GM21723 (cell line): Measurements from ENCODE around the gene MACROH2A1.

ENCODE experiments used
- ATAC-seq: cut with Tn5 transposase; IDR thresholded peaks from one replicate; pipeline ENCODE4 v1.9.1; 2021; ENCODE audit warnings: mild to moderate bottlenecking, moderate library complexity; ENCODE audit not compliant: unreplicated experiment

Gene MACROH2A1

DNA sequence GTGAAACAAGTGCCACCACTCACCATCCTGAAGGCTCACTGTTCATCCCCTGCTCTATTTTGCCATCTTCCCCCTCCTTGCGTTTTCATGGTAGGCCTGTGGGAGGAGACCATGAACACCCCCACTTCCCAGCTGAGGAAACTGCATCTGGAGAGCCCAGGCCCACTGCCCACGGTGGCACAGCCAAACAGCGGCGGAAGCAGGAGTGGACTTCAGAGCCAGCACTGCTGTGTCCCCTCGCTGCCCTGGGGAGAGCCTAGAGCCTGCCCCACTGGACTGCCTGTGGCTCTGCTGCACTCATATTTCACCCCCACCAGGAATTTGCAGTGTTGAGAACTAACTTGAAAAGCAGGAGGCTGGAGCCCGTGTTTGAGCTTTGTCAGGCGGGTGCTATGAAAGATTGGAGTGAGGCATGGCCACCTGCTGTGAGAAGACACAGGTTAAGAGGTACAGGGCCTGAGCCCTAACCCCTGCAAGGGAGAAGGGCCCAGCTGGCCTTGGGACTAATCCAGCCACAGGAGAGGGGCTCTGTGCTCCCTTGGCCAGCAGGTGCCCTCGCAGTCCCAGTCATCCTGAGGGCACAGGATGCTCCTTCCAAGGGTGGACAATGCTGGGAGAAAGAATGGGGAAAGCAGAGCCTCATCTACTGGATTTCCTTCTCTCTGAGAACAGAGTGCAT, 79.0 kb downstream of the MACROH2A1 start:
- no peak for ATAC-seq

DNA sequence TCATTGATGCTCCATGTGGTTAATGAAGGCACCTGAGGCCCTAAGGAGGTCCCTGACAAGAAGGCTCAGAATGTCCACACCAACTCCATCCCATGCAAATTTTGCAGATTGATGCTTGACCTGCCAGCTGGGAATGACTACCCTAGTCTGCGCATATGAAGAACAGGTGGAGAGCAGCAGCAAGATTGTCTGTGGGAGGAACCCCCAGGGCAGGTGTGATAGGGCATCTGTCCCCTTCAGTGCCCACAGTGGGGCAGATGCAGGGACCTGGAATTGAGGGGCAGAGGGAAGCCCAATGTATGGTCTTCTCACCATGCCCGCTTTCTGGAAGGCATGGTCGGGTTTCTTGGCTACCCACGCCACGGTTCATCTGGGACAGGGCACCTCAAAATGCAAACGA, 79.6 kb downstream of the MACROH2A1 start:
- no peak for ATAC-seq

DNA sequence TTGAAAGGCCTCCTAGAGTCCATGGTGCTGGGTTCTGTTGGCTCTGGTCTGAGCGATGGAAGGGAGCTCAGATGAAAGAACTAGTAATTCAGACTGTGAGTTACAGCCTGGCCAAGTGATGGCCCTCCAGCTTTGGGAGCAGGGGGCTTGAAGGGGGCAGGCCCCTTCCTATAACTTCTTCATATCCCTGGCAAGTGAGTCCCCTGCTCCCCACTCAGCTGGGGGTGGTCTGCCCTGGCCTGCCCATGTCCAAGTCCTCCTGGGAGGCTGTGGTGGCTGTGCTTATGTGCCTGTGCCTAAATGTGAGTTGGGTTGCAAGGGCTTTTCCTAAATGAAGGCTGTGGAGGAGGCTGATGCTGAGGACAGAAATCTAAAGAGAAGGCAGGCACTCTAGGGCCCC, 80.1 kb downstream of the MACROH2A1 start:
- no peak for ATAC-seq

DNA sequence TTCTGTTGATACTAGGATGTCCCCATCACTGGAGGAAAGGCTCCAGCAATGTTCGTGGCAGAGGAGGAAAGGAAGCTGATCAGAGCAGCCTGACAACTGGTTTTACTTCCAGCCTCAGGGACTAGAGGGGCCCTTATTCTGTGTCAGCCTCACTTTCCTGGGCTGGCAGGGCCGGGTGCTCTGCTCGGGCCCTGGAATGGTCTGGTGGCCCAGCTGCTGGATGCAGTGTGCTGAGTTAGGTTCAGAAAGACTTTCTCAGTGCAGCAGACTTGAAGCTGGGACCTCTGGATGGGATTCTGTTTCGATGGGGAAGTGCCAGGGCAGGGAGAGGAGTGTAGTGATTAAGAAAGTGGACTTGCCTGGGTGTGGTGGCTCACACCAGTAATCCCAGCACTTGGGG, 81.0 kb downstream of the MACROH2A1 start:
- ATAC-seq: no peak

DNA sequence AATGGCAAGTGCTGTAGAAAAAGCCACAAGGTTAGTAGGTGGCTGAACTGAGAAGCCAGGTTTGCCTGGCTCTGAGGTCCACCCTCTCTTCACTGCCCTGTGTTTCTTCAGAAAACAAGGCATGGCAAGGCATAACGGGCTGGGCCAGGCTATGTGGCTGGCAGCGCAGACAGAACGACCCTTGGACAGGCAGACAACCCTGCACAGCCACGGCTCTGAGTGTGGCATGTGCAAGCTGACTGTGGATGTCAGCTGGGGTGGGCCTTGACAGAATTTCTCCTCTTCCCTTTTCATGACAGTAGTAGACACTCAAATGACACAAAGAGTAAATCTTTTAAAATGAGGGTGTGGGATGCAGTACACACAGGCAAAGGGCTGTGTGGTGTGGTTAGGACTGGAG, 81.7 kb downstream of the MACROH2A1 start:
- no peak for ATAC-seq

DNA sequence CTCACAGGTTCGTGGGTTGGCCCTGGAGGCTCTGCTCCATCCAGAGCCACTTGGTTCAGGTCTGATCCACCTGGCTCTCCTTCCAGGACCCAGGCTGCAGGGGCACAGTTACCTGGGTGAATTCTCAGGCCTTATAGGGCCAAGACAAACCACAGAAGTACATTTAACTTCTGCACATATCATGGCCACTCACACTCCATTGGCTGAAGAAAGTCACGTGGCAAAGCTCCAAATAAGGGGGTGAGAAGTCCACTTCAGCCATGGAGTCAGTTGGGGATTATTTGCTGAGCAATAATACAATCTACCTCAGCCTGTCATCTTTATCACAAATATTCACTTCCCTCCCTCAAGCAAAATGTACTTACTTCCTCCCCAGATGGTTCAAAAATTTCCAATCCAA, 83.6 kb downstream of the MACROH2A1 start:
- no peak for ATAC-seq

DNA sequence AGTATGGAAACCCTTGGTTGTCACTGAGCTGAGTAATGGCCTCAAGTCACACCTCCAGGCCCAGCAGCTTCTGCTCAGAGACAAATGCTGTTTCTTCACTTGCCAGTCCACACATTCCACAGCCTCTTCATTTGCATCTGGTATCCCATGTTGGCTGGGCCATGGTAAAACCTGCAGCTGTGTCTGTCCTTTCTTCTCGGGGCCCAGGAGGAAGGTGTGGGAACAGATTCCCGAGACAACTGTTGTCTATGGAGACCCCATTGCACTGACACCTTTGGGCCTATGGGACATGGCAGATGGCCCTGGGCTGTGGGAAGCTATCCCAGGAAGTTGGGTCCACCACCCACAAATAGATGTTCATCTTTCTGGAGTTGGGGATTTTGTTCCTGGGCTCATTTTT, 85.1 kb downstream of the MACROH2A1 start:
- peak; percentile 32 for ATAC-seq

DNA sequence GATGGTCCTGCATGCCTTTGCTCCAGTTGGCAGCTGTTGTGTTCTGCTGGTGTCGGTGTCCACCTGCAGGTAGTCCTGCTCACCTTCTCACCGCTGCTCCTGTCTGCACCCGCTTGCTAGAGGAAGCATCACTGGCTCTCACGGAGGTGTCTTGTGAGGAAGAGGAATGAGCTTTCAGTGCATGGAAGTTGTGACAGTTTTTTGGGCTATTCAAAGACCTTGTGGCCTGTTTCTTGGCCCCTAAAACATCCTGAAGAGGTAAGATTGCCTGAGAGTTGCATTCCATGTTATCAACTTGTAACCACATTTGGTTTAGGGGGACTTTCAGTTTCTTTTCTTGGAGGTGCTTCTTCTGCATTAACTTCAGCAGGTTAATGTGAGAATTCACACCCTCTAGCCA, 85.6 kb downstream of the MACROH2A1 start:
- peak; percentile 65 for ATAC-seq

DNA sequence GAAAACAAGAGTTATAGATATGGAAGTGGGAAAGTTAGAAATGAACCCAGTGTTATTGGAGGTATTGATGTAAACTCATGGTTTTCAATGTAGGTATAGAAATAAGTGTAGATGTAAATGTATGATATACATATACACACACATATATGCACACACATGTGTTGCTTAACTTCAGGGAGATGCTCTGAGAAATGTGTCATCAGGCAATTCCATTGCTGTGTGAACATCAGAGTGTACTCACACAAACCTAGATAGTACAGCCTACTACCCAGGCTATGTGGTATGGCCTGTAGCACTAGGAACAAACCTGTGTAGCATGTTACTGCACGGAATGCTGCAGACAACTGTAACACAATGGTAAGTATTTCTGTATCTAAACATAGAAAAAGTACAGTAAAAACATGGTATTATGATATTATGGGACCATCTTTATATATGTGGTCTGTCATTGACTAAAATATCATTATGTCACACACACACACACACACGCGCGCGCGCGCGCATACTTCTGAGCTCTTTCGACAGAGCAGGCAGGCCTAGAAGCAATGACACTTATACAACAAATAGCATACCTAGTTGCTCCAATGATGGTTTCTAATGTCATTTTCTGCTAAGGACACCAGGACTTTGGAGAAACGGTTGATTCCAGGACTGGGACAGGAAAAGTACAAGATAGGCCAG, 86.6 kb downstream of the MACROH2A1 start:
- ATAC-seq: no peak

DNA sequence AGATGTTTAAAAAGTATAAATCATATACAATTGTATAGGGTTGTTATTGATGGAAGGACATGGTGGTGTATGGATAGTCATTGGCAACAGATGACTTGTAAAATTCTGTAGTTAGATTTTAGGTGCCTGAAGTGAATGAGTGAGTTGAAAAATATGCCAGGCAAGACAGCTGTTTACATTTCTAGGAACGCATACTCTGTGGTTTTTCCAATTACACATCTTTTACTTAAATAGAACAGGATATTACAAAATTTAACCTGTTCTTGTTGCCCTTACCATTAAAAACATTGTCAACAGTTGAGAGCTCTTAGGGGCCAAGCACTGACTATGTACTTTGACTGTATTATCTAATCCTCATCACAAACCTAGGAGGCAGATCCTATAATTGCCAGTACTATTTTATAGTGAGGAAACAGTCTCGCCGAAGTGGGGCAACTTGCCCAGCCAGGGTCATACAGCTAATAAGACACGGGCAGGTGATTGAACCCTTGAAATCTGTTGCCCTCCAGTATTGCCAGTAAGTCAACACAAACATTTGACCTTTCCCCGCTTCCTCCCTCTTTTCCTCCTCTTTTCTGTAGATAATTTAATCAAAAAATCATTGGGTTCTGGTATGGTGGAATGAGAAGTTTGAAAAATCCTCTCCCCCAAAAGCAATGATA, 88.6 kb downstream of the MACROH2A1 start:
- ATAC-seq: no peak

DNA sequence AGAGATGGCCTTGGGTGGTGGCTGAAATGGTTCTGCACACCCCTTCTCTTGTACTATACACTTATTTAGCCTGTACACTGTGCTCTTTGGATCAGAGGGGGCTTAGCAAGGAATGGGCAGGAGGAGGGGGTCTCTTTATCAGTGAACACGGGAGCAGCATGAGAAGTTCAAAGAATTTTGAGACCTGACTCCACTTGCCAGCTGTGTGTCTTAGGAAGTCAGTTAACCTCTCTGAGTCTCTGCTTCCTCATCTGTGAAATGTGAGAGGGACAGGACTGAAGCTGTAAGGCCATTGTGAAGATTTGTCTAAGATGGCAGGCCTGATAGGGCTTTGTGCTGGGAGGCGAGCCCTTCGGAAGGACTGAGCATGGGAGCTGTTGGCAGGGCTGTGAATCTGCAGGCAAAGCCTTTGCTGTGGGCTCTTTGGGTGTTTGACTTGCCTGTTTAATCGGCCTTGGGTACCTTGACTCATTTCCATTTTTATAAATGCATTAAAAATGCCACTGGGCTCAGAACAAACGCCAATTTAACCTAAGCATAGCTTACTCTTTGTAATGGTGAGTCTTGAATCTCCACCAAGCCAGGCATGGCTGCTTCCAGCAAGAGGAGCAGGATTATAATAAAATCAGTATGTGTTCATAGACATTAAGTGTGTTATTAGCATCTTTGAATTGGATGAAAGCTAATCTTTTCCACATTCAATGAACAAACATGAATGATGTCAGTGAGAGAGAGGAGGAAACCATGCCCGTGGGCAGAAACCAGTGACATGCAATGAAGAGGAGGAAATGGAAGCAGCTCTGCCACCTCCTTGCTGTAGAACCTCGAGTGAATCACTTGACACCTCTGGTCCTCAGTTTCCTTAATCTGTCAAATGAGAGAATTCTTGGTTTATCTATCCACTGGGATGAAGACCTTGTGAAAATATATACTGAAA, 89.4 kb downstream of the MACROH2A1 start:
- no peak for ATAC-seq

DNA sequence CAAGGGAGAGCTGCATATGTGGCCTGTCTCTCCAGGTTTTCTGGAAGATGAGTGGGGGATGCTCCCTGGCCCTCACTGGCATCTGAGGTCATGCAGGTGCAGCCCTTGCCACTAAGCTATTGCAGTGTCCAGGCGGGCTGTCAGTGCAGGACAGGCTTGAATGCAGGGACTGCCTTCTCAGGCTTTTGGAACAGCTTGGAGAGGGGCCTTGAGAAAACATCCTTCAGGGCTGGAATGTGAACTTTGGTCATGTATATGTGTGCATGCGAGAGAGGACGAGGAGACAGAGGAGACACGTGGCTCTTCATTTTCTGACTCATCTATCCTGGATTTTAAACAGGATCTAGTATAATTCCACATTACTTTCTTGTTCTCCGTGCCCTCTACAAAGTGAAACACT, 90.3 kb downstream of the MACROH2A1 start:
- ATAC-seq: no peak

DNA sequence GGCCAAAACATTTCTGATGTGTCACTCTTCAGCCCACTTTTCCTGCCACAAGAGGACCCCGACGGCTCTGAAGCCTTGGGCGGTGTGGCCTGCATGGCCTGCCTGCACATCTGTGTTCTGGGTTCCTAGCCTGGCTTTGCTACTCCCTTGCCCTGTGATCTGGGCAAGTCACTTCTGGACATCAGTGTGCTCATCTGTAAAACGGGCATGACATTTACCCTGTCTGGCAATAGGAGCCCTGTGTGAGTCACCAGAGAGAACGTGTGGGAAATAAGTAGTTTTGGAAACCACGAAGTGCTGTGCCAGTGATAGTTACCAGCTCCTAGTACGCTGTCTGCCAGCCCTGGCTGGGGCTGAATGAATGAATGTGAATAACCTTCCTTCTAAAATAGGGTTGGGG, 90.8 kb downstream of the MACROH2A1 start:
- no peak for ATAC-seq

DNA sequence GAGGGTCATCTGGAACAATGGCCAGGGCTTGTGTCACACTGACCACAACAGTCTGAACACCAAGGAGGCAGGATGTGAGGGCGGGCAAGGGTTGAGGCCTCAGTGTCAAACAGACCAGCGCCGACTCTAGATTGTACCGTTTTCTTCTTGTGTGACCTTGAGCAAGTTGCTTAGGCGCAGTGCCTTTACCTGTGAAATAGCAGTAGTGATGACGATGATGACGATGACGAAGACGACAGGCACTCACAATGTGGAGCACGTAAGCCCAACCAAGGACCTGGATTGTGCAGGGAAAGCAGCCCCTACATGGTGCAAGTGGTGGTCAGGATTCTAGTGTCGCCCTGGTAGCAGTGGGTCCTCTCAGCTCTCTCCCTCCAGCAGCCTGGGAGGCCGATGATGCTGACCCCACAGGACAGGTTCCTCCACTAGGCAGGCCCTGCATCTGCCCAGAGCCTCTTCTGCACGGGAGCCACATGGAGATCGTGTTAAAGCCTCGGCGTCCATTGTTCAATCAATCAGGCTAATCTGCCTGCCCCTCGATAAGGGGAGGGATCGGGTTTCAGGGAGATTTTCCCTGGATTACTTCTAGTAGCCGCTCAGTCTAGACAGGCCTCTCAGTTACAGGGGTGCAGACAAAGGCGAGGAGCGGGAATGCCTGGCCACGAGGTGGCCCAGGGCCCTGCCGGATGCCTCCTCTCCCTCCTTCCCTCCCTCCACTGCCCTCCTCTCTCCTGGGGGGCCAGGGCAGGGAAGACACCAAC, 91.7 kb downstream of the MACROH2A1 start:
- ATAC-seq: no peak

DNA sequence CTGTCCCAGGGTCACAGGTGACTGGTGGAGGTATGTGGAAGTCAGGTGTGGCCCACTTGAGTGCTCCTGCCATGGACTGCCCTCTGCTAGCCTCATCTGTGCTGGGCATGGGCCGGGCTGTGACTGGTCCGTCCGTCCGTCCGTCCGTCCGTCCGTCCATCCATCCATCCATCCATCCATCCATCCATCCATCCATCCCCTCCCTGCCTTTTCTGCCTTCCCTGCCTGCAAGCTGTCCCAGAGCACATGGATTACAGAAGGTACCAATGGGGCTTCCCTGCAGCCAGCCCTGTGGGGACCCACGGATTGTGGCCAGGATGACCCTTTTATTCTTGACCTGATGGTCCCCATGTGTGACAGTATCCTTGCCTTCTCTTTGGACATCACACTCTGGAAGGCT, 92.5 kb downstream of the MACROH2A1 start:
- ATAC-seq: no peak

DNA sequence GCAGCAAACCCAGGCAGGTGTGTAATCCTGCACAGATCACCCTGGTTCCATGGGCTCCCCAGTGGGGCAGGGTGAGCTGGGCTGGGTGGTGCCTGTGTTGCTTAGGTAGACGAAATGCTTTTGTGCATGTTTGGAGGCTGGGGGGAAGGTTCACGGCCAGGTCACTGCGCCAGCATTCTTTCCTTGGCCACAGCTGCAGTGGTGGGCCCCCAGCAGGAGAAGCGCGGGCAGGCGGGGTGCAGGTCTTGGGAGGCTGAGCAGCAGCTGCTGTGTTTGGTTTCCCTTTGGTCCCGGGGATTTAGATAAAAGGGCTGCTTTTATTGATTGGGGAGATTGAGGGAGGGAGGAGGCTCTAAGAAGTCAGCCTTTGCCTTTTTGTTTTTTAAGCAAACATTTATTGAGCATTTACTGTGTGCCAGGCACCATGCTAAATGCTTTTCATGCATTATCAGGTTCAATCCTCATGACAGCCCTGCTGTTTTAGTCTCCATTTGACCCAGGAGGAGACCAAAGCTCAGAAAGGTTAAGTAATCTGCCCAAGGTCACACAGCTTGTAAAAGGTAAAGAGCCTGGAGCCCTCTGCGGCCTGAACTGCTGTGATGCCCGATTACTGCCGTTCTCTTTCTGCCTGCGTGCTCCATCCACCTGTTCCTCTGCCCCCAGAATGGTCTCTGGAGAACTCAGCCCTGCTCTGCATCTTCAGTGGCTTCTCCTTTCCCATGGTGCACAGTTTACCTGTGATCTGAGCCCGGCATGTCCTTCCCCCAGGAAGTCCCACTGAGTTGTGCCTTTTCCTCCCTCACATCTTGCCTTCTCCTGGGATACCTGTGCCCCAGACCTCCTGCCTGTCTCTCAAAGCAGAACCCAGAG, 94.4 kb downstream of the MACROH2A1 start:
- ATAC-seq: no peak

DNA sequence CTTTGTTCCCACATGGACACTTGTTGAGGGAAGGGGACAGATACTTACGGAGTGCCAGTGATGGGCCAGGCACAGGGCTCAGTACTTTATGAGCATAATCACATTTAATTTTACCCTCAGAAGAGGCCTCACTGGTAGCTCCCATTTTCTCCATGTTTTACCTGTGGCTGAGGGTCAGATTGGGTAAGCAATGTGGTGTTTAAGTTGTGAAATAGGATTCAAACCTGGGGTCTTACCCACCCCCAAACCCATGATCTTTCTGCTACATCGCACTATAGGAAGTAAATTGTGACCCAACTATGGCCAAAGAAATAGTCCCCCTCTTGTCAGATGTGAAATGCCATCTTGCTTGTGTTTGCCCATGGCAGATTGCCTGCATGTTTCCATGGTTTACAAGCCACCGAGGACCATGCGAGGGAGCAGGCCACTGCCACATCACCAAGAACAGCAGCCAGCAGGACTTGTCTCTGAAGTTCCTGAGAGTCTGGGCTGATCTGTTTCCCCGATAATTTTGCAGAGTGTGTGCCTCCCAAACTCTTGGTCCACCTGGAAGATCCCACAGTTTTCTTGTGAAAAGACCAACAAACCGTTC, 95.4 kb downstream of the MACROH2A1 start:
- ATAC-seq: no peak

DNA sequence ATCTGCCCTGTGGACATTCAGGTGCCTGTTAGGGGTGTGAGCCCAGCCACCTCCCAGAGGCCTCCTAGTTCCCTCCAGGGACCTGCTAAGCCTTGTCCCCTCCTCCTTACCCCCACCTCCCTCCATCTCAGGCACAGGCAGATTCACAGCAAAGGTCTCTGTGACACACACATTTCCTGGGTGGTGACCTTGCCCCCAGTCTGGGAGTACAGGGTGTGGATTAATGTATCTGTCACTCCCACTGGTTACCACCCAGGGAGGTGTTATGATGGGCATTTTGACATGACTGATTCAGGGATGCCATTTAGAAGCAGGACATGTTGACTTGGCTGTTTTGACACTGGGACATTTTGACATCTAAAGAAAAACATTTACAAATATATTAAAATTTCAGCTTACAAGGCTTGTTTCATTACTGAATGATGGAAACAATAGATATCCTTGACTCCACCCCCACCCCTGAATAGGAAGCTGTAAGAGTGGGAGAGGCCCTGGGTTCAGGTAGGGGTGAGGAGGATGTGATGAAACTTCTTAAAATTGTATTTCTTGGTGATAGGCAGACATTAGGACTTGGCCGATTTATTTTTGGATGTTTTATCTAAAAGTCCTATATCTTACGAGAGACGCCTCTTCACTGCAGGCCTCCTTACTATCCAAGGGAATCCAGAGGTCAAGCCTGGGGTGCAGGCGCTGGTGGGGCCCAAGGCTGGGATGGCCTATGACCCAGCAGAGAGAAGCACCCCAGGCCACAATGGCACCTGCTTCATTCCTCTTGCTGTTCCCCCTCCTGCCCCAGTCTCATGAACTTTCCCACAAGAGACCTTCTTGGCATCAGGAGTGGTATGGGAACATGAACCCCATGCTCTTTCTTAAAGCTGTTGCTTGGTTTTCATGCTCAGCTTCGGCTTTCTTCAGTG, 101.9 kb downstream of the MACROH2A1 start:
- ATAC-seq: no peak
